Glomerular endothelial cell (primary cell): ENCODE data around the gene SMARCA4. TPM values are rescaled to one million over a fixed set of nuclear protein-coding genes. Genes with fewer than 3 reads are reported as not detected.

ENCODE experiments used
- DNase-seq: peaks from one replicate; pipeline ENCODE4 v3.0.0-alpha.2; 2011; ENCODE audit warnings: low read depth, low spot score; ENCODE audit errors: extremely low read depth
- total RNA-seq: library from RNA; depleted of rRNA; stranded (reverse); fragments of >200 nt; gene quantifications from 2 replicates; pipeline ENCODE4 v1.2.3, GENCODE V29; 2015

SMARCA4 gene
- total RNA-seq, 1 donor from 2014 or later, result 172 TPM

- DNase-seq, result no peak
These were observed 46.6 kb downstream of the SMARCA4 start for GRCh38 chr19:11007385-11007784.

GRCh38 chr19:11007962-11008532, 47.2 kb downstream of the SMARCA4 start:
- no peak for DNase-seq

GRCh38 chr19:11010041-11010440, 49.2 kb downstream of the SMARCA4 start:
- DNase-seq, result no peak

- DNase-seq, result no peak
These were observed 51.7 kb downstream of the SMARCA4 start for GRCh38 chr19:11012507-11012906.

- no peak for DNase-seq
These were observed 52.9 kb downstream of the SMARCA4 start for GRCh38 chr19:11013771-11014170.

- no peak for DNase-seq
These were observed 53.6 kb downstream of the SMARCA4 start for GRCh38 chr19:11014403-11014911.

- DNase-seq, result no peak
These were observed 55.8 kb downstream of the SMARCA4 start for GRCh38 chr19:11016631-11017030.

- DNase-seq, result no peak
These were observed 56.6 kb downstream of the SMARCA4 start for GRCh38 chr19:11017275-11018035.

GRCh38 chr19:11018179-11018578, 57.3 kb downstream of the SMARCA4 start:
- no peak for DNase-seq

GRCh38 chr19:11018763-11019162, 57.9 kb downstream of the SMARCA4 start:
- no peak for DNase-seq

GRCh38 chr19:11019262-11019661, 58.4 kb downstream of the SMARCA4 start:
- no peak for DNase-seq

GRCh38 chr19:11019824-11020223, 59.0 kb downstream of the SMARCA4 start:
- no peak for DNase-seq

GRCh38 chr19:11020423-11020822, 59.6 kb downstream of the SMARCA4 start:
- DNase-seq, result no peak

- no peak for DNase-seq
These were observed 60.3 kb downstream of the SMARCA4 start for GRCh38 chr19:11020982-11021759.

- DNase-seq, result no peak
These were observed 60.9 kb downstream of the SMARCA4 start for GRCh38 chr19:11021760-11022144.

GRCh38 chr19:11023016-11023415, 62.2 kb downstream of the SMARCA4 start:
- no peak for DNase-seq

GRCh38 chr19:11023710-11024109, 62.9 kb downstream of the SMARCA4 start:
- no peak for DNase-seq

GRCh38 chr19:11024259-11024658, 63.4 kb downstream of the SMARCA4 start:
- no peak for DNase-seq

- no peak for DNase-seq
These were observed 64.2 kb downstream of the SMARCA4 start for GRCh38 chr19:11025006-11025405.

- no peak for DNase-seq
These were observed 64.6 kb downstream of the SMARCA4 start for GRCh38 chr19:11025445-11025844.

GRCh38 chr19:11025997-11026396, 65.2 kb downstream of the SMARCA4 start:
- no peak for DNase-seq

- no peak for DNase-seq
These were observed 66.6 kb downstream of the SMARCA4 start for GRCh38 chr19:11027381-11027780.
